ENCODE data around the gene D2HGDH.

DNA sequence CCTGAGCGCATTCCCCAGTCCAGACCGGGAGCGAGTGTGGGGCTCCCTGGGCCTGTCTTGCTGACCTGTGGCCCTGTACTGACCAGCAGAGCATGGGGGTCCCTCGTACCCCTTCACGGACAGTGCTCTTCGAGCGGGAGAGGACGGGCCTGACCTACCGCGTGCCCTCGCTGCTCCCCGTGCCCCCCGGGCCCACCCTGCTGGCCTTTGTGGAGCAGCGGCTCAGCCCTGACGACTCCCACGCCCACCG, 79.9 kb downstream of the D2HGDH start:
- TF ChIP-seq CTCF (conservative IDR thresholded peaks at IDR 0.05; ENCODE audit: low read length) (no peak), EZH2phosphoT487 (IDR thresholded peaks at IDR 0.05; ENCODE audit: borderline replicate concordance, low read depth, low read length) (no peak)

Measured in OCI-LY7 (cell line).